ENCODE results near the gene MS4A13.

DNA sequence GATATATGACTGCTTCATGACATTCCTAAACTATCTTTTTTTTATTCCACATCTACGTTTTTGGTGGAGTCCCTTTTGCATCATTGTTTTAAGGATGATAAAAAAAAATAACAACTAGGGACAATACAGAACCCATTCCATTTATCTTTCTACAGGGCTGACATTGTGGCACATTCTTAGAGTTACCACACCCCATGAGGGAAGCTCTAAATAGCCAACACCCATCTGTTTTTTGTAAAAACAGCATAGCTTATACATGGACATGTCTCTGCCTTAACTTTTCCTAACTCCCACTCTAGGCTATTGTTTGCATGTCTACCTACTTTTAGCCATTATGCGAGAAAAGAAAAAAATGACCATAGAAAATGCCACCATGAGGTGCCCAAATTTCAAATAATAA is 46.4 kb upstream of the MS4A13 start:
- no peak for TF ChIP-seq POLR2A (IDR thresholded peaks at IDR 0.05)
- TF ChIP-seq, protein P1, sequence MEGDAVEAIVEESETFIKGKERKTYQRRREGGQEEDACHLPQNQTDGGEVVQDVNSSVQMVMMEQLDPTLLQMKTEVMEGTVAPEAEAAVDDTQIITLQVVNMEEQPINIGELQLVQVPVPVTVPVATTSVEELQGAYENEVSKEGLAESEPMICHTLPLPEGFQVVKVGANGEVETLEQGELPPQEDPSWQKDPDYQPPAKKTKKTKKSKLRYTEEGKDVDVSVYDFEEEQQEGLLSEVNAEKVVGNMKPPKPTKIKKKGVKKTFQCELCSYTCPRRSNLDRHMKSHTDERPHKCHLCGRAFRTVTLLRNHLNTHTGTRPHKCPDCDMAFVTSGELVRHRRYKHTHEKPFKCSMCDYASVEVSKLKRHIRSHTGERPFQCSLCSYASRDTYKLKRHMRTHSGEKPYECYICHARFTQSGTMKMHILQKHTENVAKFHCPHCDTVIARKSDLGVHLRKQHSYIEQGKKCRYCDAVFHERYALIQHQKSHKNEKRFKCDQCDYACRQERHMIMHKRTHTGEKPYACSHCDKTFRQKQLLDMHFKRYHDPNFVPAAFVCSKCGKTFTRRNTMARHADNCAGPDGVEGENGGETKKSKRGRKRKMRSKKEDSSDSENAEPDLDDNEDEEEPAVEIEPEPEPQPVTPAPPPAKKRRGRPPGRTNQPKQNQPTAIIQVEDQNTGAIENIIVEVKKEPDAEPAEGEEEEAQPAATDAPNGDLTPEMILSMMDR (IDR thresholded peaks at IDR 0.05), result no peak

All from testis (tissue), 2 donors.